ENCODE measurements around the gene ELOB. TPM values are rescaled to one million over a fixed set of nuclear protein-coding genes. Genes with fewer than 3 reads are reported as not detected.

ELOB gene
- total and polyA plus RNA-seq, 2 experiments from 2014 or later = 180 to 606 TPM

DNA sequence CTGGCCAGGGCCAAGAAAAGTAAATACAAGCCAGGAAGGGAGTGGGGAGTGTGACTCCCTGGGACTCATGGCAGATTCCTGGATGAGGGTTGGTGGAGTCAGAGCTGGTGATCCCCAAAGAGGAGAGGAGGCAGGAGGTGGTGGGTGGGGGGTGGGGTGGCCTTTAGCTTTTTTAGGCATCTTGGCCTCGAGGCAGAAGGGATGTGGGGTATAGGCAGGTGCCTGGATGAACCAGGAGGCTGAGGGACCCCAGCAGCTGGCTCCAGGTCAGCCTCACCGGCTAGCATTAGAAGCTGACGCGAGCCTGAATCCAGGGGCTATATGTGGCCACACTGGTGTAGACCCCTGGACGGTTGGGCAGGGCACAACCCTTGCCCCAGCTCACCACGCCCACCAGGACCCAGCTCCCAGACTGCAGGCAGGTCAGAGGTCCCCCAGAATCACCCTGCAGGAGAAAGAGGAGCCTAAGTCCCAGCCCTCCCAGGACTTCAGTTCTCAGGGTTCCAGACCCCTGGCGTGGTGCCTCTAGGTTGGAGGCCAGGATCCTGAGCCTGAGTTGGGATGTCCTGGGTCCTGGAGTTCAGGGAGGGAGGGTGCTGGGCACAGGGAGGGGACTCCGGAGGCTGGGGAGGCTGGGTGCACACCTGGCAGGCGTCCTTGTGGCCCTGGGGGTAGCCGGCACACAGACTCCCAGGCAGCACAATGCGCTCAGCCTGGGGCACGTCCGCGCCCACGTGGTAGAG, 7.4 kb upstream of the ELOB start:
- Histone ChIP-seq H3K27me3 (peaks cover 23% of the 10 kb centered on the region), H3K9me3 (ENCODE audit: low read depth) (no peaks in the 10 kb centered on the region)
- TF ChIP-seq, protein P1, sequence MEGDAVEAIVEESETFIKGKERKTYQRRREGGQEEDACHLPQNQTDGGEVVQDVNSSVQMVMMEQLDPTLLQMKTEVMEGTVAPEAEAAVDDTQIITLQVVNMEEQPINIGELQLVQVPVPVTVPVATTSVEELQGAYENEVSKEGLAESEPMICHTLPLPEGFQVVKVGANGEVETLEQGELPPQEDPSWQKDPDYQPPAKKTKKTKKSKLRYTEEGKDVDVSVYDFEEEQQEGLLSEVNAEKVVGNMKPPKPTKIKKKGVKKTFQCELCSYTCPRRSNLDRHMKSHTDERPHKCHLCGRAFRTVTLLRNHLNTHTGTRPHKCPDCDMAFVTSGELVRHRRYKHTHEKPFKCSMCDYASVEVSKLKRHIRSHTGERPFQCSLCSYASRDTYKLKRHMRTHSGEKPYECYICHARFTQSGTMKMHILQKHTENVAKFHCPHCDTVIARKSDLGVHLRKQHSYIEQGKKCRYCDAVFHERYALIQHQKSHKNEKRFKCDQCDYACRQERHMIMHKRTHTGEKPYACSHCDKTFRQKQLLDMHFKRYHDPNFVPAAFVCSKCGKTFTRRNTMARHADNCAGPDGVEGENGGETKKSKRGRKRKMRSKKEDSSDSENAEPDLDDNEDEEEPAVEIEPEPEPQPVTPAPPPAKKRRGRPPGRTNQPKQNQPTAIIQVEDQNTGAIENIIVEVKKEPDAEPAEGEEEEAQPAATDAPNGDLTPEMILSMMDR (IDR thresholded peaks at IDR 0.05; ENCODE audit: low read depth, low read length) = no peak

DNA sequence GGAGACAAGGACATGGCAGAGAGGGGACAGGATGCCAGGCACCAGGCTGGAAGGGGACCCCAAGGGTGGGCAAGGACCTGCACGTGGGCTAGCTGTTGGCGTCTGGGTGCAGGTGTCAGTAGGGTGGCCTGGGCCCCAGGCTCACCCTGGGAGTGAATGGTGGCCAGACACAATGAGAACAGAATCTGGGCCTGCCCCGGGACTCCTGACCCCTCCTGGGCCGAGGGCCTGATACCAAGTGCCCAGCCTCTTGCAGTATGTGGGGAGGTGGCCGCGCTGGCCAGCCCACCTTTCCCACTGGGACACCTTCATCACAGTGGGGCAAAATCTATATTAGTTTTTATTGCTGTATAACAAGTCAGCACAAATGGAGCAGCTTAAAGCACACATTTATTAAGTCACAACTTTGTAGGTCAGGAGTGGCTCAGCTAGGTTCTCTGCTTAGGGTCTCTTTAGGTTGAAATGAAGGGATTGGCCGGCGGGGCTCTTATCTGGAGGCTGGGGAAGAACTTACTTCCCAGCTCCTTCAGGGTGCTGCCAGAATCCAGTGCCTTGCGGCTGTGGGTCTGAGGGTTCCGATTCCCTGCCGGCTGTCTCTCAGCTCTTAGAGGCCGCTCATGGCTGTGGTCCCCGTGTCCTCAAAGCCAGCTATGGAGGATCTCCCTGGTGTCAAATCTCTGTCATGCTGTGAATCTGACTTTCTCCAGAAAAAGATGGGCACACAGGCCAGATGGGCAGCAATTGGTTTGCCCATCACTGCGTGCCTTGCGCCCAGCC, 6.7 kb upstream of the ELOB start:
- peaks cover 23% of the 10 kb centered on the region for H3K27me3 ChIP-seq
- H3K4me3 ChIP-seq = no peak overlapping the region
- TF ChIP-seq, protein P1 (IDR thresholded peaks at IDR 0.05; ENCODE audit: low read depth, low read length) = no peak
- H3K36me3 ChIP-seq = no peaks in the 10 kb centered on the region
- H3K4me1 ChIP-seq (ENCODE audit: low read depth) = no peaks in the 10 kb centered on the region
- no peaks in the 10 kb centered on the region for H3K9me3 ChIP-seq (ENCODE audit: low read depth)
- no peak overlapping the region for H3K27ac ChIP-seq
- DNase-seq (ENCODE audit: low read depth in 1 of 2, low spot score in 1 of 2) = no peak

More for the DNA sequence above, 7.4 kb upstream of the ELOB start:
- DNase-seq (ENCODE audit: low read depth in 1 of 2, low spot score in 1 of 2) = no peak
- Histone ChIP-seq H3K4me3 (no peak overlapping the region), H3K27ac (no peak overlapping the region), H3K36me3 (no peaks in the 10 kb centered on the region), H3K4me1 (ENCODE audit: low read depth) (no peaks in the 10 kb centered on the region)

DNA sequence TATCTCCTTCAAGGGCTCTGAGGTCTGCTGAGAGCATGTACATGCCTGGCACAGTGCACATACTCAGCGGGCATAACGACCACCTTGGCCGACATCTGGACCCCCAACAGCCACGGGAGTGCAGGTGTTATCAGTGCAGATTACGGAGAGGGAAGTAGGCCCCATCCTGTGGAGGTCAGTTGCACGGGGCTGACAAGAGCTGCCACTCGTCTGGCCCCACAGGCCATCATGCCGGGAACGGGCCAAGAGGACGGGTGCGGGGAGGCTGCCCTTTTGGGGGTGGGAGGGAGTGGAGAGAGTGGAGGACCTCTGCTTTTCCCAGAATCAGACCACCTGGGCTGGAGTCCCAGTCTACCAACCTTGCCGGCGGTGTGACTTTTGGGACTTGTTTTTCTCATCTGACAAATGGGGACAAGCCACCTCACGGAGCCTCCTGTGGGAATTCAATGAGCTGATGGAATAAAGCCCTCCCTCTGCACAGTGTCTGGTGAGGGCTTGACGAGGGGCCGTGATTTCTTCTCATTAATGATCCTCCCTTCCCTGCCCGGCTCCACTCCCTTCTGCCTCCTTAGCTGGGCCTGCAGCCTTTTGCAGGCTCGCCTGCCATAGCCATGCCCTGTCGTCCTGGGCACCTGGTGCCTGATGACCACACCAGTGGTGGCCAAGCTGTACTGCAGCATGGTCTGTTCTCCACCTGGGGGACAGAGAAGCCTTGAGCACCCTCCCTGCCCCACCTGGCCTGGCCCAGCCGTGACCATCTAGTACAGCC, 5.7 kb upstream of the ELOB start:
- peaks cover 3% of the 10 kb centered on the region for H3K4me1 ChIP-seq (ENCODE audit: low read depth)
- no peaks in the 10 kb centered on the region for H3K36me3 ChIP-seq
- H3K27ac ChIP-seq = no peak overlapping the region
- peaks cover 23% of the 10 kb centered on the region for H3K27me3 ChIP-seq
- TF ChIP-seq, protein P1 (IDR thresholded peaks at IDR 0.05; ENCODE audit: low read depth, low read length) = no peak
- DNase-seq (ENCODE audit: low read depth in 1 of 2, low spot score in 1 of 2) = no peak
- H3K4me3 ChIP-seq = no peak overlapping the region
- no peaks in the 10 kb centered on the region for H3K9me3 ChIP-seq (ENCODE audit: low read depth)

DNA sequence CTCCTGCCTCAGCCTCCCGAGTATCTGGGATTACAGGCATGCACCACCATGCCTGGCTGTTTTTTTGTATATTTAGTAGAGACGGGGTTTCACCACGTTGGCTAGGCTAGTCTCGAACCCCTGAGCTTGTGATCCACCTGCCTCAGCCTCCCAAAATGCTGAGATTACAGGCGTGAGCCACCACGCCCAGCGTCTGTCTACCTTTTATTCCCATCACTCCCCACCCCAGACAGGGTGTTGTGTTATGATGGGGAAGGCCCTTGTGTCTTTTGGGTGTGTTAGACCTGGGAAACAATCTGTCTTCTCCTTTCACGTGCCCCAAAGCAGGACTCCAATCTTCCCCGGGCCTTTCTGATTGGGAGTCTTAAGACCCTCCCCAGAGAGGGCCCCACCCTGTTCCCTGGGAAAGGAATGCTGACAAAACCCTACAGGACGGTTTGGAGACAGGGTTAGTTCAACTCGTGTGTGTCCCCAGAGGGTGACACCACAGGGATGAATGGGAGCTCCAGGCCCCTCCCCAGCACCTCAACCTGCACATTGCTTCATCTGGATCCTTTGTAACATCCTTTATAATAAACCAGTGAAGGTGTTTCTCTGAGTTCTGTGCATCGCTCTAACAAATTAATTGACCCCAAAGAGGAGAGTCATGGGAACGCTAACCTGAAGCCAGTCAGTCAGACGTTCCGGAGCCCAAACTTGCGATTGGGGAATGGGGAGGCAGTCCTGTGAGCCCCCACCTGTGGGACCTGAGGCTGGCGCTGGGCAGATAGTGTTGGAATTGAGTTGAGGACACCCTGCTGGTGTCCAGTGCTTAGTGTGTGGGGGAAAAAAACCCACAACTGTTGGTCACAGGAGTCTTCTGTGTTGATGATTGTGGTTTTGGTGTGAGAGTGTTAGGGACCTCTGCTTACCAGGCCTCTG, 3.2 kb upstream of the ELOB start:
- peaks cover 3% of the 10 kb centered on the region for H3K4me1 ChIP-seq (ENCODE audit: low read depth)
- no peak overlapping the region for H3K4me3 ChIP-seq
- DNase-seq (ENCODE audit: low read depth in 1 of 2, low spot score in 1 of 2) = no peak
- TF ChIP-seq, protein P1 (IDR thresholded peaks at IDR 0.05; ENCODE audit: low read depth, low read length) = no peak
- no peak overlapping the region for H3K27ac ChIP-seq
- H3K27me3 ChIP-seq = peaks cover 9% of the 10 kb centered on the region
- peaks cover under 1% of the 10 kb centered on the region for H3K36me3 ChIP-seq
- no peaks in the 10 kb centered on the region for H3K9me3 ChIP-seq (ENCODE audit: low read depth)

Measured in cardiac muscle cell (in vitro differentiated cells and primary cell).